ENCODE results near the gene FRYL. TPM values are rescaled to one million over a fixed set of nuclear protein-coding genes. Genes with fewer than 3 reads are reported as not detected.

FRYL gene
- total and polyA plus RNA-seq, 2 experiments from 2014 or later = 20.6 to 33.0 TPM

DNA sequence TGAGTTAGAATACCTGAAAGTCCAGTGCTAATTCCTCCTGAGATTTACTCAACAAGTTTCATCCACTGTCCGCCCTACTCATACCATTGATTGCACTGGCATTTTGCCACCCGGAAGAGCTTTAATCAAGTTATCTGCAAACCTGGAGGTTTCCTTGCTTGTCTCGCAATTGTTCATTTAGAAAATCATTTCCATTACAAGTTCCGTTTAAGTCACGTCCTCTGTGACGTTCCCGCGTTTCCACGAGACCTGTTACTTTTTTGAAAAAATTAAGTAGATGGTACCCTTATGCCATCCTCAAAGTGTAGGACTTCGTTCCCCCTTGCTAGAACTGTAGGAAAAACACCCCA is 761 bp upstream of the FRYL start:
- H3K9me3 ChIP-seq (ENCODE audit: low read depth) = no peaks in the 10 kb centered on the region
- TF ChIP-seq, protein P1, sequence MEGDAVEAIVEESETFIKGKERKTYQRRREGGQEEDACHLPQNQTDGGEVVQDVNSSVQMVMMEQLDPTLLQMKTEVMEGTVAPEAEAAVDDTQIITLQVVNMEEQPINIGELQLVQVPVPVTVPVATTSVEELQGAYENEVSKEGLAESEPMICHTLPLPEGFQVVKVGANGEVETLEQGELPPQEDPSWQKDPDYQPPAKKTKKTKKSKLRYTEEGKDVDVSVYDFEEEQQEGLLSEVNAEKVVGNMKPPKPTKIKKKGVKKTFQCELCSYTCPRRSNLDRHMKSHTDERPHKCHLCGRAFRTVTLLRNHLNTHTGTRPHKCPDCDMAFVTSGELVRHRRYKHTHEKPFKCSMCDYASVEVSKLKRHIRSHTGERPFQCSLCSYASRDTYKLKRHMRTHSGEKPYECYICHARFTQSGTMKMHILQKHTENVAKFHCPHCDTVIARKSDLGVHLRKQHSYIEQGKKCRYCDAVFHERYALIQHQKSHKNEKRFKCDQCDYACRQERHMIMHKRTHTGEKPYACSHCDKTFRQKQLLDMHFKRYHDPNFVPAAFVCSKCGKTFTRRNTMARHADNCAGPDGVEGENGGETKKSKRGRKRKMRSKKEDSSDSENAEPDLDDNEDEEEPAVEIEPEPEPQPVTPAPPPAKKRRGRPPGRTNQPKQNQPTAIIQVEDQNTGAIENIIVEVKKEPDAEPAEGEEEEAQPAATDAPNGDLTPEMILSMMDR (IDR thresholded peaks at IDR 0.05; ENCODE audit: low read depth, low read length) = no peak
- peak overlapping the region; percentile 47 for H3K4me3 ChIP-seq
- peak overlapping the region; percentile 66 for H3K27ac ChIP-seq
- peak in 1 of 2 donors; percentile 55 for DNase-seq (ENCODE audit: low read depth in 1 of 2, low spot score in 1 of 2)
- peaks cover 34% of the 10 kb centered on the region for H3K4me1 ChIP-seq (ENCODE audit: low read depth)
- no peaks in the 10 kb centered on the region for H3K36me3 ChIP-seq
- no peaks in the 10 kb centered on the region for H3K27me3 ChIP-seq

DNA sequence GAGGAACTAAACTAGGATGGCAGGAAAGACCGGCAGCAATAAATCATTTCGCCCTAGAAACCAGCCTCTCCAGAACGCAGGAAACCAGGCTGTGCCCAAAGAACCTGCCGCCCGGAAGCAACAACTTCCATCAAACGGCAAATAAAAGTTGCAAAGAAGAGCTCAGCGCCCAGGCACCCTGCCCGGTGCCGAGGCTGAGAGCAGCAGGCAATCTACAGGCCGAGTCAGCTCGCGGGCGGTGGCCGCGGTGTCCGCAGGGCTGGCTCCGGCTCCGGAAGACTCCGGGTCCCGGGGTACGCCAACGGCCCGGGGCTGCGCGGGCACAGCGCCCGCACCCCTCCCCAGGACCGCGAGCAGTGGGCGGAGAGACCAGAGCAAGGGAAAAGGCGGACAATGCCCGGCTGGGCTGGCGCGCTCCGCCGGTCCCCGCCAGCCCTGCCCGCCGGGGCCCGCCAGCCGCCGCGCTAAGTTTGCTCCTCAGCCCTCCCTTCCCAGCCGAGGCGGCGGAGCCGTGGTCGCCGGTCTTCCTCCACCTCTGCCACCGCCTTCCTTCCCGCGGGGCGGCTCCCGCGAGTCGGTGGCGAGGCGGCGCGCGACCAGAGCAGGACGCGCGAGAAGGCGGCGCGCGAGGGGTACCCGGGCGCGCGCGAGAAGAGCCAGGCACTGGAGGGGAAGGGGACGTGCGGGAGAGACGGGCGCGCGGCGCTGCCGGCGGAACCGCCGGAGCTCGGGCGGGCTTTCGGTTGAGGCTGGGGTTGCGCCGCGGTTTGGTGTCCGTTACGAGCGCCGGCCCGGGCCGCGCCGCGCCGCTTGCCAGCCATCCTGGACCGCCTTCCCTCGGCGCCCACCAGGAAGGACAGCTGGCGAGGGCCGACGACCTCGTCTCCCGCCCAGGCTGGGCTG is 733 bp downstream of the FRYL start:
- DNase-seq (ENCODE audit: low read depth in 1 of 2, low spot score in 1 of 2) = peak; percentile 70
- Histone ChIP-seq H3K27ac (peak overlapping the region; percentile 91), H3K36me3 (no peaks in the 10 kb centered on the region), H3K9me3 (ENCODE audit: low read depth) (no peaks in the 10 kb centered on the region), H3K4me1 (ENCODE audit: low read depth) (peaks cover 38% of the 10 kb centered on the region), H3K27me3 (no peaks in the 10 kb centered on the region), H3K4me3 (peak overlapping the region; percentile 58)
- TF ChIP-seq, protein P1 (IDR thresholded peaks at IDR 0.05; ENCODE audit: low read depth, low read length) = no peak

DNA sequence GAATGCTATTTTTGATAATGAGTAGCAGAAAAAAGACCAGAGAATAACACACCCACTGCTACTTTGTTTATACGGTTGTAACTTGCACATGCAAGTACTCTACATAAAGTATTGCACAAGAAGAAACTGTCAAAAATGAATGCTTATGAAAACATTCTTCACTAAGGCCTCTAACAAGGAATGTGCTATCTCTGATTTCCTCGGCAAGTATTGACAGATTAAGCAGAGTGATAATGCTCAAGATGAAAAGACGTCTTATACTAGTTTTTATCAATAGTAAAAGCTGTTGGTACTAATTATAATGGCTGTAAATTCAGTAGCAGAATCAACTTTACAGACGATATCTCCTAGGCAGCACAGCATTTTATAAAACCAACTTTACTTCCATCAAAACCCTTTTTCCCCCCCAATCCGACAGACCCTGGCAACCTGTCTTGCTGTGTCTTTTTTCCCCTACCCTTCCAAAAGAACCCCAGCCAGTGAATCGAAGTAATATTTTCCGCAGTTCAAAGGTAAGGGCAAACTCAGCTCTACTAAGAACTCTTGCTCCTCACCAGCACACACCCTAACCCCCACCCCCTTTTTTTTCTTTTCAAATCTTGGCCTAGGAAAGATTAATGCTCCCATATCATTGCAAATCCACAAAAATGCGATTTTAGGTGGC is 1.5 kb downstream of the FRYL start:
- H3K4me1 ChIP-seq (ENCODE audit: low read depth) = peaks cover 35% of the 10 kb centered on the region
- no peaks in the 10 kb centered on the region for H3K27me3 ChIP-seq
- peak; percentile 2 to 64 for DNase-seq (ENCODE audit: low read depth in 1 of 2, low spot score in 1 of 2)
- H3K27ac ChIP-seq = peak overlapping the region; percentile 91
- peak overlapping the region; percentile 58 for H3K4me3 ChIP-seq
- TF ChIP-seq, protein P1 (IDR thresholded peaks at IDR 0.05; ENCODE audit: low read depth, low read length) = no peak
- H3K9me3 ChIP-seq (ENCODE audit: low read depth) = no peaks in the 10 kb centered on the region
- no peaks in the 10 kb centered on the region for H3K36me3 ChIP-seq

DNA sequence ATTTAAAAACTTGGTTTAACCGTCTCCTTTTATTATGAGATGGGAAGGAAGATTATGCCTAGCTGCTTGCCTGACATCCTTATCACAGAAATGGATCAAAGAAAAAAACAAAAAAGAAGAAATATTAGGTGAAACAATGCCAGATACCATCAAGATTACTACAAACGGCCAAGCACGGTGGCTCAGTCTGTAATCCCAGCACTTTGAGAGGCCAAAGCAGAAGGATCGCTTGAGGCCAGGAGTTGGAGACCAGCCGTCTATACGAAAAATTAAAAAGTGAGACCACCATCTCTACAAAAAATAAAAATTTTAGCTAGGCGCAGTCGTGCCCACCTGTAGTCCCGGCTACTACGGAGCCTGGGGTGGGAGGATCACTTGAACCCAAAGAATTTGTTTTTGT is 2.3 kb downstream of the FRYL start:
- no peaks in the 10 kb centered on the region for H3K36me3 ChIP-seq
- H3K27me3 ChIP-seq = no peaks in the 10 kb centered on the region
- TF ChIP-seq, protein P1 (IDR thresholded peaks at IDR 0.05; ENCODE audit: low read depth, low read length) = no peak
- peak overlapping the region; percentile 91 for H3K27ac ChIP-seq
- no peak for DNase-seq (ENCODE audit: low read depth in 1 of 2, low spot score in 1 of 2)
- H3K4me3 ChIP-seq = peak overlapping the region; percentile 58
- H3K9me3 ChIP-seq (ENCODE audit: low read depth) = no peaks in the 10 kb centered on the region
- peaks cover 35% of the 10 kb centered on the region for H3K4me1 ChIP-seq (ENCODE audit: low read depth)

DNA sequence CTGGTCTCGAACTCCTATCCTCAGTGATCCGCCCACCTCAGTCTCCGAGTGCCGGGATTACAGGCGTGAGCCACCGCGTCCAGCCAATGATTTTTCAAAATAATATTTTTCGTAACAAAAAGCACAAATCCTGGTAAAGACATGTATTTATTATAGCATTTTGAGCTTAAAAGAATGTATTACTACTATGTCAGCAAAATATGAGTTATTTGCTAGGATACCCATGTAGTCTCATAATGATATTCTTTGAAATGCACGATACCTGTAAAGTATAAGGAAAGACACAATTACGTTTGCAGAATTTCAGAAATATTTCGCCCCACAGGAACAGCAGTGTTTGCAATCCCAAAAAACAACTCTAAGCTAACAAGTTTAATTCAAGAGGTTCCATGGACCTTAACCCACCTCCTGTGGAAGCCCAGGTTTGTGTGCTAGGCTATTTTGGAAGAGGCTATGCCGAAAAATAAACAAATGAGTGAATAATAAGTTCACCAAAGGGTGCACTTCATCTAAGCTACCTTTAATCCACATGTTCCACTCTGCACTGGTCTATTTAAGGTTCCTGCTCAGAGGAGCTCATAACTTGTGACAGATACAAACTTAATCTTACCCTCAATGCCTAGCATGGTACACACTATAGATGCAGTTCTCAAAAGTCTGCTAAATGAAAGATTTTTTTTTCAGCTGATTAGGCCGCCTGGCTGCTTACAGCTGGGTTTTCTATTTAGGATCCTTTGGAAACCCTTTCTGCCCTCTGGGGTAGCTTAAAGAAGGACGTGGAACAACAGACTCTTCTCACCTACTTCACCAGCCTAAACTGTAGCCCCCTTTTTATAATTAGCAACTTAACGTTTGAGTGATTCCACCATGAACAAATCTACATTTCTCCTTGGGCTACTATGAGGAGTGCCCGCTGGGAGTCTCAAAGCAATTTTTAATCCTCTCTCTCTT is 5.0 kb downstream of the FRYL start:
- H3K27me3 ChIP-seq = no peaks in the 10 kb centered on the region
- TF ChIP-seq, protein P1 (IDR thresholded peaks at IDR 0.05; ENCODE audit: low read depth, low read length) = no peak
- no peaks in the 10 kb centered on the region for H3K36me3 ChIP-seq
- H3K4me3 ChIP-seq = no peak overlapping the region
- DNase-seq (ENCODE audit: low read depth in 1 of 2, low spot score in 1 of 2) = no peak
- H3K27ac ChIP-seq = peak overlapping the region; percentile 69
- H3K4me1 ChIP-seq (ENCODE audit: low read depth) = peaks cover 35% of the 10 kb centered on the region
- H3K9me3 ChIP-seq (ENCODE audit: low read depth) = no peaks in the 10 kb centered on the region
